HG03139 (cell line): Measurements from ENCODE around the gene TMEM187.

ENCODE experiments used
- ATAC-seq: cut with Tn5 transposase; IDR thresholded peaks from one replicate; pipeline ENCODE4 v1.9.1; 2021; ENCODE audit not compliant: unreplicated experiment

Gene TMEM187

GRCh38 chrX:153953892-153954557, 18.5 kb upstream of the TMEM187 start:
- ATAC-seq = no peak

DNA sequence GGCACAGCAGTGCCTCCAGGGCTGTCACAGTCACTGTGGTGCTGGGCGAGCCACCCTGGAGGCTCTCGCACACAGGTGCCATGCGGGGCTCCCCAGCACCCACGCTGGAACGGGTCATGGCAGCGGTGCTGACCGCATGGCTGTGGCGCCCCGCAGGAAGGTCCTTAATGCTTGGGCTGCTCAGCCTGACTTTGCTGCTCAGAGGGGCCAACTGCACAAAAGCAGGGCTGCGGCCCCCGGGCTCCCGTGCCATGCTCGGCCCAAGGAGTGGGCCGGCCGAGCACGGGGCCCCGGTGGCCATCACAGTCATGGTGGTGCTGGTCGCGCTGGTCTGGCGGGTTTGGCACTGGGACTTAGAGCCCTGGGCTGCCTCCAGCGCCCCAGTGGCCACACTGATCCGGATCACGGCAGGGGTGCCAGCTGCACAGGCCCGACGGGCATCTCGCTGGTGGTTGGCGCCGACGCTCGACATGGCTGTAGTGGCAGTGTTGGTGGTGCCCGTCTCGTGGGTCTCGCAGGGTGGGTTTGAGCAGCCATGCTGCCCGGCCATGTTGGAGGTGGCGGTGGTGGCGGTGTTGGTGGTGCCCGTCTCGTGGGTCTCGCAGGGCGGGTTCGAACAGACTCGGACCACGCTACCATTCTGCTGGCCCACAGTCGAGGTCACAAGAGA, 17.9 kb upstream of the TMEM187 start:
- ATAC-seq = no peak

GRCh38 chrX:153955228-153955732, 17.3 kb upstream of the TMEM187 start:
- ATAC-seq = no peak

DNA sequence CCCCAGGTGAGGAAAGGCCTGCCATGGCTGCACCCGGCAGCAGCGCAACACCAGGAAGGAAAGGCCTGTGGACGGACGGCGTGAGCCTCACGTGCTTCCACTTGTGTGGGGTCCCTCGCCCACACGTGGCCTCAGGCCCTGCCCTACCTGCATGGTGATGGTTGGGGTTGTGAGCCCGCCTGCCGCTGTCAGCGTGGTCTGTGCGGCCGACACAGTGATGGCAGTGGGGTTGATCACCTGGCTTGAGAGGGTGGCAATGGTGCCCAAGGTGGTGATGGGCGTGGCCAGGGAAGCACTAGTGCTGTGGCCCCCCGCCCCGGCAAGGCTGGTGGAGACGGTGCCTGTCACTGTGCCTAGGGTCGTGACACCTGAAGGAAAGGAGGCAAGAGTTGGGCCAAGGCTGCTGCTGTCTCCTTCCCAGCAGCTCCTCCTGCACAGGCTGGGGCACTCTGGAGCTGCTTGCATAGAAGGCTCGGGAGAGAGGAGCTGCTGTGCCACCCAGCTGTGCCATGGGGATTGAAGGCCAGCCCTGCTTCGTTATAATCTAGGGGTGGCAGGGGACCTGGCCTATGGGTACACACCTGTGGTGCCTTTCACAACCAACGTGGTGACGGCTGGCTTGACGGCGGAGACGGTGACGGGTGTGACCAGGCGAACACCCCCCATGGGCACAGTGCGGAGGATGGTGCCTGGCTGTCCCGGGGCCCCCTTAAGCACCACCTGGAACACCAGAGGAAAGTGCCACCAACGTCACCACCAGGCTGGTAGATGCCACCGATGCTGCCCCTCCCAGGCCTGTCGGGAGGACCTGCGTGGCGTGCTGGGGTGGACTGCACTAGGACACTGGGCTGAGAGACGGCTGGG, 16.3 kb upstream of the TMEM187 start:
- ATAC-seq = no peak

GRCh38 chrX:153957224-153957623, 15.3 kb upstream of the TMEM187 start:
- ATAC-seq = no peak

DNA sequence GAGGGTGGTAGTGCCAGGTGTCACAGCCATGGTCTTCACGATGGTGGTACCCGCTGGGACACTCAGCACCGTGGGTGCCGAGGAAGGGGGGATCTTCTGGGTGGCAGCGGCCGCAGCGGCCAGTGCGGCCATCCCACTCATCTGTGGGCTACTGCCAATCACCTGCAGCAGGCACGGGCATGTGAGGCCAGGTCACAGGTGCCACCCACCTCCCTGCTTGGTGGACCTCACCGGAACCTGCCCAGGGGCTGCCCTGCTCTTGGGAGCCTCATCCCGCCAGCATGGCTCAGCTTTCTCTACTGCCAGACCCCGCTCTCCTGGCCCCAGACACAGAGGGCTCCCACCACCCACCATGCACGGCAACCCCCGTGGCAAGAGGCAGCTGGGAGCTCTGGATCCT, 13.9 kb upstream of the TMEM187 start:
- no peak for ATAC-seq

GRCh38 chrX:153959649-153960048, 12.9 kb upstream of the TMEM187 start:
- ATAC-seq = no peak

DNA sequence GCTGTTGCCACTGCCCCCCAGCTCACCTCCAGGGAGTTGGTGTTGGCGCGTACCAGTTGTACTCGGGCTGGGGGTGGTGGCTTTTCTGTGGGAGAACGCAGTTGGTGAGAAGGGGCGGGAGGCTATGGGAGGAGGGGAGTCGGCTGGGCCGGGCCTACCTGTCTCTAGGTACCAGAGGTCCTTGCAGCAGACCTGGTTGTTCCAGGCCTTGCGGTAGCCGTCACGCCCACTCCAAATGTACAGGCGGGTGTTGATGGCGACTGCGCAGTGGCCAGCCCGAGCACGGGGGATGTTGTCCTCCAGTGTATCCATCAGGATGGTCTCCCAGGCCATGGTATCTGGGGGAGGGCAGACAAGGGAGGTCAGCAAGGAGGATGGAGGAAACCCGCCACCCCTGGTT, 12.5 kb upstream of the TMEM187 start:
- ATAC-seq = no peak

GRCh38 chrX:153960786-153961185, 11.8 kb upstream of the TMEM187 start:
- ATAC-seq = no peak

DNA sequence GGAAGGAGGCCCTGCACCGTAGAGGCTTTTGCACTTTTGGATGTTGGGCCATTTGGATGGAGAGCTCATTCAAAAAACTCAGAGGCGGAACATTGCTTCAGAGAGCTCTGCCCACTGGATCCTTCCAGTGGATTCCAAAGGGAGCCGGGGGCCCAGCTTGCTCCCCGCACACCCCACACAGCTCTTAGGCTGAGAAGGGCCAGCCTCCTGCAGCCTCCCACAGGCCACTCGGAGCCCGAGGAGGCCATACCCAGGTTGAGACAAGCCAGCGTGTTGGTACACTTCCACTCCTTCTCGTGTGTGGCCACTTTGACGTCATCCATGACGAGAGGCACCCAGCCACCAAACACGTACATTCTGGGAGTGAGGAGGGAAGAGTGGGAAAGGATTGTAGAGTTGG, 11.3 kb upstream of the TMEM187 start:
- no peak for ATAC-seq

DNA sequence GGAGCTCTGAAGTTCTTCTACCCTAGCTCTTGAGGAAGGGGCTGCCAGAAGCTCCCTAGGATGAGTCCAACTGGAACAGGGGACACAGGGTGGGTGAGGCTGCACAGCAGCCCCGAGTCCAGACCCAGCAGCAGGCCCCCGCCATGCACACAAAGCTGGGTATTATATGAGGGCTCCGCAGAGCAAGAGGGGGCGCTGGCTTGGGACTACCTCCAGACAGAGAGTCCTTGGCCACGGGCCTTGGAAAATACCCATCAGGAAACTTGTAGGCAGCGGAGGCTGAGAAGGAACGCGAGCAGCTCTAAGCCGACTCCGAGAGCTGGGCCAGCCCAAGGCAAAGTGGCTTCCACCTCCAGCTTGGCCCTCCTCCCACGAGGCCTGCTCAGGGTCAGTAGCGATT, 9.0 kb upstream of the TMEM187 start:
- ATAC-seq = no peak

GRCh38 chrX:153964105-153964504, 8.4 kb upstream of the TMEM187 start:
- no peak for ATAC-seq

DNA sequence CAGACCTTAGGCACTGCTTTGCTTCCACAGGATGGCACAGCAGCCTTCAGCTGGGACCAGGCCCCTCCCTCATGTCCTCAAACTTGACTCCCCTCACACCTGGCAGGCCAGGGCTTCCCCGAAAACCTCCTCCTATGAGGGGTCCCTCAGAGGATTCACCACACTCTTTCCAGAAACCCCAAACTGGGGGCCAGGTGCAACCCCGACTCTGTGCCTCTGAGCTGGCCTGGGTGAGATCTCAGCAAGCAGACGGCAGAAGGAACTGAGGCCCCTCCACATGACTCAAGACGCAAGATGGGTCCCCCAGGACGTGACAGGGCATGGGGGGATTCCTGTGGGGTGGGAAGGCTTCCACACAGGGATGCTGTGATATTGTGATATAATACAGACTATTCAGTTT, 7.1 kb upstream of the TMEM187 start:
- no peak for ATAC-seq

DNA sequence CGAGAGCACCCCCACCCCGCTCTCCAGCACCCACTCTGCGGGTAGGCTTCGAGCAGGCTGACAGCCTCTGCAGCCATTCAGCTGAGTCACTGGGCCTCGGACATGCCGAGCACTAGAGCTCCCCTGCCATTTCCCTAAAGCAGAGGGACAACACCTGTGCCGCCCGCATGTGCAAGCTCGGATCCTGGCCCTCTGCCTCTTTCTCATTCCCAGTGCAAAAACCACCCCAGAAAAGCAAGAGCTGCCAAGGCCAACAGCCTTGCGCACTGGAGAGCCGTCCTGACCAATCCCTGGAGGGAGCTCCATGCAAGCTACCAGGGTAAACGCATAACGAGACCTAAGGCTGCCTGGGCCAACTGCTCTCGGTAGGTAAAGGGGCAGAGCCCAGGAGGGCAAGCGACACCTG, 6.3 kb upstream of the TMEM187 start:
- ATAC-seq = no peak

GRCh38 chrX:153966841-153967535, 5.6 kb upstream of the TMEM187 start:
- ATAC-seq = no peak

DNA sequence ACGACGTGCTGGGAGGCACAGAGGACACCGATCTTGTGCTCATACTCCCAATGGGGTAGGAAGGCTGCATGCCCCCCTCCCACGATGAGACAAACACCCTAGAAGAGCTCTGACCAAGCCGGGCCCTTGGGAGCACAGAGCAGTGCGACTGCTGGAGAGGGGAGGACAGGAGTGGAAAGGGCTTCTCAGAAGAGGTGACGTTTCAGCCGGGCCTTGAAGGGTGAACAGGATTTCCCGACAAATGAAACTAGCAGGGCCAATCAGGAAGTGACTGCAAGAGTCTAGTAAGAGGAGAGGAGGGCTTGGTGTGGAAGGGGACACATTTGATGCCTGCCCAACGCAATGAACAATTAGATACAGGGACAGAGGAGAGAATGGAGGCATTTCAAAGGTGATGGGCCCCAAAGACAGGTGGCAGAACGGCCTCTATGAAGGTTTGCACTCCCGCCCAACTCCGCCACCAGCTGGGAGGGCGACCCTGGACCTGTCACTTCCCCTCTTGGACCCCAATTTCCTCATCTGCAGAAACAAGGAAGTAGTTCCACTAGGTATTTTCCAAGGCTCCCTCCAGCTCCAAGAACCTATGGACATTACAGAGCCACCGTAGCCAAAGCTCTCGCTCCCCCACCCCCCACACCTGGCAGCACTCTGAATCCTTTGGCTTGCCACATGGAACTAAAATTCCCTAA, 4.9 kb upstream of the TMEM187 start:
- ATAC-seq = no peak

DNA sequence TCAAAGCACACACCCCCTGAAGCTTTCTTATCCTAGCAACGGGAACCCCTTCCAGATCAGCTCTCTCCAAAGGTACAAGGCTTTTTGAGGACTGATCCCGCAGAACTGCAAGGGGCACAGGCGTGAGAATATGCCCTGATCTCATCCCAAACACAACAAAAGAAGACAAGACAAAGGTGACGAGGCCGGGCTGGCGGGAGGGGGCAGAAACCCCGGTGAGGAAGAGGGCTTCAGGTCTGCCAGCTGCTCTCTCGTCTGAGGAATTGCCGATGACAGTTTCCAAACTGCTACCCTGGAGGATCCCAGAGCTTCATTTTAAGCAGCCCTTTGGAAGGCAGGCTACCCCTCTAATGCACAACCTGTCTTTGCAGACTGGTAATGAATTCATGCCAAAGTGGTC, 4.3 kb upstream of the TMEM187 start:
- ATAC-seq = no peak

GRCh38 chrX:153968754-153969124, 3.8 kb upstream of the TMEM187 start:
- ATAC-seq = no peak

DNA sequence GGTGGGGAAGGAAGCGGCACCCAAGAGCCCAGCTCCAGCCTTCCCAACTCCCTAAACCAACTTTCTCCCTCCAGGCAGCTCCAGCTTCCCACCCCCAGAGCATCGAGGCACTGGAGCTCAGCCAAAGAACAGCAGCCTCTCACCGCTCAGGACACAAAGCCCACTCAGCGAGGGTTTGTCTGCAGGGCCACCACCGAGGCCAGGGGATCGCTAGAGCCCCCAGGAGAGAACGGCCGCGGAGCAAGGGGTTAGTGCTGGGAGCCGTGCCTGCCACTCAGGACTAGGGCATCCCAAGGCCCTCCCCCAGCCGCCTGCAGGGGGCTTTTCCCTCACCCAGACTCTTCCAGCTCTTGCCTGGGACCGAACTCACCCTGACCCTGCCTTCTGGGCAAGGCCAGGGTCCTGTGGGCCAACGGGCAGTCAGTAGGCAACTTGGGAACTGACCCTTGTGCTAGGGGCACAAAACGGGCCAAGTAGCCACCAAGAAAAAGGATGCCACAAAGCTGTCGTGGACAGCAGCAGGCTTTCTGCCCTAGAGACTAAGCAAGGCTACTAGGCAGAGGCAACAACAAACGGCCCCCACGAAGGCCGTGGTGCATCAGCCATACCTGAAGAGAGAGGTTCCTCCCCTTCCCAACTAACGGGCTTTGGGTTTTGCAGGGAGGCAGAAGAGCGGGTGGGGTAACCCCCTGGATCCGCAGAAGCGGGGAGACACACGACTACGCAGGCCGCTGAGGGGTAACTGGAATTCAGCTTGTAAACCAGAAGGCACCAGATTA, 3.2 kb upstream of the TMEM187 start:
- ATAC-seq = no peak

- no peak for ATAC-seq
Measured at GRCh38 chrX:153969904-153970356, 2.6 kb upstream of the TMEM187 start.
